Osteoblast (primary cell): Measurements from ENCODE around the gene KLHL6. TPM values are rescaled to one million over a fixed set of nuclear protein-coding genes. Genes with fewer than 3 reads are reported as not detected.
"Not testable (repeated sequence)": the region's sequence is repeated elsewhere in the genome, so short reads cannot be mapped to it uniquely, and the experiment has no call there.

Source experiments
- DNase-seq: peaks from one replicate; pipeline ENCODE4 v3.0.0; 2011; ENCODE audit warnings: low spot score, mixed read lengths; ENCODE audit not compliant: insufficient read length; ENCODE audit errors: missing footprints
- H2AFZ ChIP-seq: 2 replicates; pipeline ENCODE4 v1.6.0; 2011; ENCODE audit warnings: mild to moderate bottlenecking, low read length
- H3K27ac ChIP-seq: 2 replicates; pipeline ENCODE4 v1.5.1; 2011; ENCODE audit warnings: mild to moderate bottlenecking, low read depth, low read length, moderate library complexity
- H3K27me3 ChIP-seq: 2 replicates; pipeline ENCODE4 v1.6.0; 2012; ENCODE audit warnings: mild to moderate bottlenecking, control low read depth, inconsistent platforms, low read length, moderate library complexity; ENCODE audit not compliant: insufficient read depth
- H3K36me3 ChIP-seq: 2 replicates; pipeline ENCODE4 v1.5.1; 2011; ENCODE audit warnings: mild to moderate bottlenecking, low read length, control low read depth, moderate library complexity; ENCODE audit not compliant: insufficient read depth
- H3K4me1 ChIP-seq: 2 replicates; pipeline ENCODE4 v1.5.1; 2011; ENCODE audit warnings: mild to moderate bottlenecking, low read length, control low read depth, moderate library complexity; ENCODE audit not compliant: insufficient read depth
- H3K4me2 ChIP-seq: 2 replicates; pipeline ENCODE4 v1.6.0; 2011; ENCODE audit warnings: mild to moderate bottlenecking, low read length; ENCODE audit not compliant: insufficient read depth
- H3K4me3 ChIP-seq: fragments of 200-600 bp; sonication (generic); 3 replicates; pipeline ENCODE4 v1.5.1; 2012; ENCODE audit warnings: mild to moderate bottlenecking, low read length, inconsistent platforms; ENCODE audit not compliant: insufficient read depth
- H3K79me2 ChIP-seq: 2 replicates; pipeline ENCODE4 v1.6.0; 2012; ENCODE audit warnings: mild to moderate bottlenecking, low read length, control low read depth, inconsistent platforms; ENCODE audit not compliant: insufficient read depth
- H3K9me3 ChIP-seq: 2 replicates; pipeline ENCODE4 v1.5.1; 2011; ENCODE audit warnings: low read depth, low read length, control low read depth
- H4K20me1 ChIP-seq: 2 replicates; pipeline ENCODE4 v1.6.0; 2012; ENCODE audit warnings: mild to moderate bottlenecking, low read length, control low read depth; ENCODE audit not compliant: insufficient read depth
- total RNA-seq: library from RNA; depleted of rRNA; stranded (reverse); fragments of >200 nt; gene quantifications from 2 replicates; pipeline ENCODE4 v1.2.3, GENCODE V29; 2012
- TF ChIP-seq, protein P1 (sequence below): IDR thresholded peaks from 2 replicates; pipeline ENCODE4 v1.5.1; 2011; ENCODE audit warnings: mild to moderate bottlenecking, low read depth, low read length, moderate library complexity; ENCODE audit errors: extremely low read depth

KLHL6 gene
- total RNA-seq, 1 donor = under 0.01 TPM

- Histone ChIP-seq H3K4me1 (no peaks in the 10 kb centered on the region), H3K27ac (no peak overlapping the region), H3K4me3 (no peak overlapping the region), H2AFZ (no peak overlapping the region), H3K9me3 (no peaks in the 10 kb centered on the region), H3K79me2 (no peaks in the 10 kb centered on the region), H3K27me3 (peaks cover 3% of the 10 kb centered on the region), H4K20me1 (no peaks in the 10 kb centered on the region), H3K4me2 (no peak overlapping the region), H3K36me3 (no peaks in the 10 kb centered on the region)
- no peak for DNase-seq
- TF ChIP-seq, protein P1, sequence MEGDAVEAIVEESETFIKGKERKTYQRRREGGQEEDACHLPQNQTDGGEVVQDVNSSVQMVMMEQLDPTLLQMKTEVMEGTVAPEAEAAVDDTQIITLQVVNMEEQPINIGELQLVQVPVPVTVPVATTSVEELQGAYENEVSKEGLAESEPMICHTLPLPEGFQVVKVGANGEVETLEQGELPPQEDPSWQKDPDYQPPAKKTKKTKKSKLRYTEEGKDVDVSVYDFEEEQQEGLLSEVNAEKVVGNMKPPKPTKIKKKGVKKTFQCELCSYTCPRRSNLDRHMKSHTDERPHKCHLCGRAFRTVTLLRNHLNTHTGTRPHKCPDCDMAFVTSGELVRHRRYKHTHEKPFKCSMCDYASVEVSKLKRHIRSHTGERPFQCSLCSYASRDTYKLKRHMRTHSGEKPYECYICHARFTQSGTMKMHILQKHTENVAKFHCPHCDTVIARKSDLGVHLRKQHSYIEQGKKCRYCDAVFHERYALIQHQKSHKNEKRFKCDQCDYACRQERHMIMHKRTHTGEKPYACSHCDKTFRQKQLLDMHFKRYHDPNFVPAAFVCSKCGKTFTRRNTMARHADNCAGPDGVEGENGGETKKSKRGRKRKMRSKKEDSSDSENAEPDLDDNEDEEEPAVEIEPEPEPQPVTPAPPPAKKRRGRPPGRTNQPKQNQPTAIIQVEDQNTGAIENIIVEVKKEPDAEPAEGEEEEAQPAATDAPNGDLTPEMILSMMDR = no peak
Measured at GRCh38 chr3:183524476-183524875, 31.0 kb downstream of the KLHL6 start.

- H3K27ac ChIP-seq, H3K4me3 ChIP-seq, H3K4me1 ChIP-seq, H4K20me1 ChIP-seq, H2AFZ ChIP-seq, H3K36me3 ChIP-seq, H3K9me3 ChIP-seq, DNase-seq, H3K79me2 ChIP-seq, H3K4me2 ChIP-seq: not testable (repeated sequence)
- peaks cover 20% of the 10 kb centered on the region for H3K27me3 ChIP-seq
Measured at GRCh38 chr3:183520741-183521556, 34.6 kb downstream of the KLHL6 start.

DNA sequence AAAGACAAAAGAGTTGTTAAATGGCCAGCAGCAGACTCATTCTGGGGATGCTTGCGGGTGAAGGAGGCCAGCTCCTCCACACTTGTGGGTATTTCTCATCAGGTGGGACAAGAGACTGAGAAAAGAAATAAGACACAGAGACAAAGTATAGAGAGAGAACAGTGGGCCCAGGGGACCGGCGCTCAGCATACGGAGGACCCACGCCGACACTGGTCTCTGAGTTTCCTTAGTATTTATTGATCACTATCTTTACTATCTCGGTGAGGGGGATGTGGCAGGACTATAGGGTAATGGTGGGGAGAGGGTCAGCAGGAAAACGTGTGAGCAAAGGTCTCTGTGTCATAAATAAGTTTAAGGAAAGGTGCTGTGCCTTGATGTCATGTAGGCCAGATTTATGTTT lies 35.2 kb downstream of the KLHL6 start:
- not testable (repeated sequence) for DNase-seq

GRCh38 chr3:183519891-183520290 lies 35.6 kb downstream of the KLHL6 start:
- TF ChIP-seq, protein P1 = no peak
- Histone ChIP-seq H2AFZ (no peak overlapping the region), H3K9me3 (no peaks in the 10 kb centered on the region), H3K27ac (no peak overlapping the region), H3K79me2 (no peaks in the 10 kb centered on the region), H3K4me1 (no peaks in the 10 kb centered on the region), H3K4me2 (no peak overlapping the region), H3K4me3 (no peak overlapping the region), H3K36me3 (no peaks in the 10 kb centered on the region), H3K27me3 (peaks cover 20% of the 10 kb centered on the region), H4K20me1 (no peaks in the 10 kb centered on the region)
- DNase-seq = no peak

More for the DNA sequence above, 35.2 kb downstream of the KLHL6 start:
- not testable (repeated sequence) for H3K4me3 ChIP-seq, H3K4me2 ChIP-seq, H3K9me3 ChIP-seq, H3K4me1 ChIP-seq, H4K20me1 ChIP-seq, H3K36me3 ChIP-seq, H2AFZ ChIP-seq, H3K79me2 ChIP-seq, H3K27ac ChIP-seq
- H3K27me3 ChIP-seq = peaks cover 20% of the 10 kb centered on the region
